Bronchial epithelial cell (primary cell): ENCODE measurements around the gene B3GLCT. TPM values are rescaled to one million over a fixed set of nuclear protein-coding genes. Genes with fewer than 3 reads are reported as not detected.
A peak's percentile ranks its signal among the peaks of the same experiment; 100 is the strongest.

Experiments
- DNase-seq: peaks from one replicate; pipeline ENCODE4 v3.0.0-alpha.2; 2010; ENCODE audit warnings: low read depth
- FAIRE-seq: peaks from 2 replicates; lab custom pipeline; 2011; peaks lifted over from hg19 to GRCh38; lab: Jason Lieb, UNC
- H3K27me3 ChIP-seq: 2 replicates; pipeline ENCODE4 v1.5.1; 2011; ENCODE audit warnings: low read length; ENCODE audit not compliant: control insufficient read depth, insufficient read depth
- H3K36me3 ChIP-seq: 2 replicates; pipeline ENCODE4 v1.5.1; 2011; ENCODE audit warnings: low read length; ENCODE audit not compliant: control insufficient read depth, insufficient read depth
- H3K4me3 ChIP-seq: 2 replicates; pipeline ENCODE4 v1.5.1; 2011; ENCODE audit warnings: mild to moderate bottlenecking, low read depth, low read length, control low read depth
- CTCF ChIP-seq: IDR thresholded peaks from 2 replicates; pipeline ENCODE4 v1.5.1; 2011; ENCODE audit warnings: mild to moderate bottlenecking, moderate library complexity, low read length, control low read depth, inconsistent platforms; ENCODE audit not compliant: insufficient read depth, severe bottlenecking
- total RNA-seq: library from RNA; depleted of rRNA; stranded (reverse); fragments of >200 nt; gene quantifications from 2 replicates; pipeline ENCODE4 v1.2.1, GENCODE V29; 2014

B3GLCT gene
- total RNA-seq, 1 donor from 2014 or later, result 3.9 TPM

- DNase-seq, result no peak
- no peaks in the 10 kb centered on the region for H3K36me3 ChIP-seq
- no peak for FAIRE-seq
- H3K27me3 ChIP-seq, result no peaks in the 10 kb centered on the region
- H3K4me3 ChIP-seq, result no peak overlapping the region
- TF ChIP-seq CTCF, result no peak
Observed at GRCh38 chr13:31276421-31276820, 76.6 kb downstream of the B3GLCT start.

- H3K36me3 ChIP-seq, result no peaks in the 10 kb centered on the region
- FAIRE-seq (no peak), DNase-seq (no peak)
- H3K4me3 ChIP-seq, result no peak overlapping the region
- H3K27me3 ChIP-seq, result no peaks in the 10 kb centered on the region
- TF ChIP-seq CTCF, result no peak
Observed at GRCh38 chr13:31278869-31279268, 79.1 kb downstream of the B3GLCT start.

- H3K27me3 ChIP-seq, result no peaks in the 10 kb centered on the region
- no peaks in the 10 kb centered on the region for H3K36me3 ChIP-seq
- H3K4me3 ChIP-seq, result no peak overlapping the region
- no peak for FAIRE-seq
- no peak for TF ChIP-seq CTCF
- peak; percentile 5 for DNase-seq
Observed at GRCh38 chr13:31282741-31283455, 83.1 kb downstream of the B3GLCT start.

- TF ChIP-seq CTCF, result no peak
- Histone ChIP-seq H3K36me3 (no peaks in the 10 kb centered on the region), H3K27me3 (no peaks in the 10 kb centered on the region), H3K4me3 (no peak overlapping the region)
- DNase-seq, result no peak
- no peak for FAIRE-seq
Observed at GRCh38 chr13:31286930-31287329, 87.2 kb downstream of the B3GLCT start.

GRCh38 chr13:31301119-31301518 is 101.3 kb downstream of the B3GLCT start:
- no peak for FAIRE-seq
- no peak for DNase-seq
- no peak for TF ChIP-seq CTCF
- H3K27me3 ChIP-seq, result no peaks in the 10 kb centered on the region
- H3K4me3 ChIP-seq, result no peak overlapping the region
- no peaks in the 10 kb centered on the region for H3K36me3 ChIP-seq

GRCh38 chr13:31310356-31310755 is 110.6 kb downstream of the B3GLCT start:
- H3K36me3 ChIP-seq, result no peaks in the 10 kb centered on the region
- TF ChIP-seq CTCF, result no peak
- H3K4me3 ChIP-seq, result no peak overlapping the region
- no peak for FAIRE-seq
- no peak for DNase-seq
- no peaks in the 10 kb centered on the region for H3K27me3 ChIP-seq
